ENCODE results near the gene CHMP2A. TPM values are rescaled to one million over a fixed set of nuclear protein-coding genes. Genes with fewer than 3 reads are reported as not detected.

Gene CHMP2A
- total RNA-seq, 2 donors from 2014 or later: 109 to 121 TPM

GRCh38 chr19:58573658-58574164, 18.8 kb upstream of the CHMP2A start:
- H3K27ac ChIP-seq: peak overlapping the region; percentile 98 to 99
- no peak for DNase-seq (ENCODE audit: low spot score)
- H3K27me3 ChIP-seq: no peaks in the 10 kb centered on the region
- peak overlapping the region; percentile 71 to 72 for H3K4me3 ChIP-seq
- peaks cover 0 to 19% of the 10 kb centered on the region in 2 donors for H3K4me1 ChIP-seq
- peaks cover 21% of the 10 kb centered on the region for H3K36me3 ChIP-seq
- TF ChIP-seq, protein P1, sequence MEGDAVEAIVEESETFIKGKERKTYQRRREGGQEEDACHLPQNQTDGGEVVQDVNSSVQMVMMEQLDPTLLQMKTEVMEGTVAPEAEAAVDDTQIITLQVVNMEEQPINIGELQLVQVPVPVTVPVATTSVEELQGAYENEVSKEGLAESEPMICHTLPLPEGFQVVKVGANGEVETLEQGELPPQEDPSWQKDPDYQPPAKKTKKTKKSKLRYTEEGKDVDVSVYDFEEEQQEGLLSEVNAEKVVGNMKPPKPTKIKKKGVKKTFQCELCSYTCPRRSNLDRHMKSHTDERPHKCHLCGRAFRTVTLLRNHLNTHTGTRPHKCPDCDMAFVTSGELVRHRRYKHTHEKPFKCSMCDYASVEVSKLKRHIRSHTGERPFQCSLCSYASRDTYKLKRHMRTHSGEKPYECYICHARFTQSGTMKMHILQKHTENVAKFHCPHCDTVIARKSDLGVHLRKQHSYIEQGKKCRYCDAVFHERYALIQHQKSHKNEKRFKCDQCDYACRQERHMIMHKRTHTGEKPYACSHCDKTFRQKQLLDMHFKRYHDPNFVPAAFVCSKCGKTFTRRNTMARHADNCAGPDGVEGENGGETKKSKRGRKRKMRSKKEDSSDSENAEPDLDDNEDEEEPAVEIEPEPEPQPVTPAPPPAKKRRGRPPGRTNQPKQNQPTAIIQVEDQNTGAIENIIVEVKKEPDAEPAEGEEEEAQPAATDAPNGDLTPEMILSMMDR (IDR thresholded peaks at IDR 0.05): no peak
- H3K9me3 ChIP-seq: no peaks in the 10 kb centered on the region

DNA sequence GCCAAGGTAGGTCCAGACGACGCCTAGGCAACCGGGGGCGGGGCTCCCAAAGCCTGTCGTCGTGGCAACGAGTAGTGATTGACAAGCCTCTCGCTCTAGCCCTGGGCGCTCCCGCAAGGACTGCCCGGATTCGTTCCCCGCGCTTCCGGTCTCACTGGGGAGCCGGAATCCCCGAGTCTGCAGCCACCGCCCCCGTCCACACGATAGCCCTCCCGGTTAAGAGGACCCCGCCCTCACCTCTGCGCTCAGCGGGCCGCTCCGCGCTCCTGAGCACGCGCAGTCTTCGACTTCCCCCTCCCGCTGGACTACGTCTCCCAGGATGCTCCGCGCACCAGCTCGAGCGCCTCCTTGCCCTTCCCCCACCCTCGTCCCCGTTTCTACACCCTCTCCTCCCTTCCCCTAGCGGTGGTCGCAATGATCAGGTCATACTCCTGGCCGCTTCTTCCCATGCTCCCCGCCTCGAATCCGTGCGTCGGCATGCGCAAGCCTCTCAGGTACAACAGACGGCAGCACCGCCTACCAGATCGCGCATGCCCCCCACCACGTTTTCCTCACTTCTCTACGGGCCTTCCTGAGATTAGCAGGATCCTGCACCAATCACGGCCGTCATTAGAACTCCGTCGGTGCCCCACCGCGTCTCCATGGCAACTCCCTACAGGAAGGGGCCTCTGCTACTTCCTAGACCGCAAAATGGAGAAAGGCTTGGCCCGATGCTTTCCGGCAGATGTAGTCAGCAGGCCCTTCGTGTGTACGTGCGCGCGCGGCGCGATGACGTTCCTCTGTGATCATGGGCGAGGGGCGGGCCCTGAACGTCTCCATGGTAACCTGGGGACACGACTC, 18.1 kb upstream of the CHMP2A start, which contains the start of gene MZF1:
TSS of gene MZF1 (minus strand) at position 518 of the 840 bp plus-strand sequence. CDS start 1,946 bp downstream, outside the sequence.
- Histone ChIP-seq H3K4me1 (peaks cover 0 to 19% of the 10 kb centered on the region in 2 donors), H3K27ac (peak within 1 kb of the TSS; percentile 98 to 99), H3K36me3 (peaks cover 21% of the 10 kb centered on the region), H3K4me3 (peak within 1 kb of the TSS; percentile 71 to 72), H3K9me3 (no peaks in the 10 kb centered on the region), H3K27me3 (no peaks in the 10 kb centered on the region)
- TF ChIP-seq, protein P1 (IDR thresholded peaks at IDR 0.05): peak in 1 of 2 donors; percentile 19
- peak; percentile 100 for DNase-seq (ENCODE audit: low spot score)

DNA sequence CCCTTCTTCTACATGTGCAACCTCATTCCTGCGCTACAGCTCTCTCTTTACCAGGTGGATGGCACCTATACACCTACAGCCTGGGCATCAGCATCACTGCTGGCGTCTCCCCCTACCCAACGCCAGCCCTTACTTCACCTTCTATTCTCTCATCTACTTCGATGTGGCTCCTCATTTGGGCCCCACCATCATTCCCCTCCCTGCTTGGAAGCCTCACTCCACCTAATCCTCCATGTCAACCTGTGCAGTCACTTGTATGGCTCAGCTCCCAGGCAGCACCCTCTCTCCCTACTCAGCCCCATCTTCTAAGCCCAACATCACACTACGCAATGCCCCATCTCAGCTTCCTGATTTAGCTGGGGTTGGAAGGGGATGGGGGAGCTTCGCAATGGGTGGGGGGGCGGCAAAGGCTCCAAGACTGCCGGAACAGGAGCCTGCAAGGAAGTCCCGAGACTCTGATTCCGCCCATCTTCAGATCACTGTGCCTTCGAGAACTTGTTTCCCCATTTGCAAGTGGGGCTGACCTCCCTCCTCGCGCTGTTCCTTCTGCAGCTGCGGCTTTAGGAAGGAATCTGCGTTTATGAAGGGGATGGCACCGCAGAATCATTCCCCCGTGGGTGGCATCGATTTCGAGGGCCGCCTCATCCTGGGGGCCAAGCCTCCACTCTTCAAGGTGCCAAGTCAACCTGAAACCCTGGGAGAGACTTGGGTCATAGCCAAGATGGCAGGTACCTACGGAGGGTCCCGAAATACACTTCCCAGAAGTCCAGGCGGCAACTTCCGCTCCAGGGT, 17.3 kb upstream of the CHMP2A start:
- Histone ChIP-seq H3K4me1 (peaks cover 0 to 19% of the 10 kb centered on the region in 2 donors), H3K27me3 (no peaks in the 10 kb centered on the region), H3K4me3 (peak overlapping the region; percentile 71 to 72), H3K9me3 (no peaks in the 10 kb centered on the region), H3K36me3 (peaks cover 21% of the 10 kb centered on the region), H3K27ac (peak overlapping the region; percentile 98 to 99)
- TF ChIP-seq, protein P1 (IDR thresholded peaks at IDR 0.05): no peak
- DNase-seq (ENCODE audit: low spot score): no peak

- H3K27me3 ChIP-seq: no peaks in the 10 kb centered on the region
- TF ChIP-seq, protein P1 (IDR thresholded peaks at IDR 0.05): no peak
- H3K4me3 ChIP-seq: no peak overlapping the region
These were observed 16.7 kb upstream of the CHMP2A start for GRCh38 chr19:58571575-58571947.

DNA sequence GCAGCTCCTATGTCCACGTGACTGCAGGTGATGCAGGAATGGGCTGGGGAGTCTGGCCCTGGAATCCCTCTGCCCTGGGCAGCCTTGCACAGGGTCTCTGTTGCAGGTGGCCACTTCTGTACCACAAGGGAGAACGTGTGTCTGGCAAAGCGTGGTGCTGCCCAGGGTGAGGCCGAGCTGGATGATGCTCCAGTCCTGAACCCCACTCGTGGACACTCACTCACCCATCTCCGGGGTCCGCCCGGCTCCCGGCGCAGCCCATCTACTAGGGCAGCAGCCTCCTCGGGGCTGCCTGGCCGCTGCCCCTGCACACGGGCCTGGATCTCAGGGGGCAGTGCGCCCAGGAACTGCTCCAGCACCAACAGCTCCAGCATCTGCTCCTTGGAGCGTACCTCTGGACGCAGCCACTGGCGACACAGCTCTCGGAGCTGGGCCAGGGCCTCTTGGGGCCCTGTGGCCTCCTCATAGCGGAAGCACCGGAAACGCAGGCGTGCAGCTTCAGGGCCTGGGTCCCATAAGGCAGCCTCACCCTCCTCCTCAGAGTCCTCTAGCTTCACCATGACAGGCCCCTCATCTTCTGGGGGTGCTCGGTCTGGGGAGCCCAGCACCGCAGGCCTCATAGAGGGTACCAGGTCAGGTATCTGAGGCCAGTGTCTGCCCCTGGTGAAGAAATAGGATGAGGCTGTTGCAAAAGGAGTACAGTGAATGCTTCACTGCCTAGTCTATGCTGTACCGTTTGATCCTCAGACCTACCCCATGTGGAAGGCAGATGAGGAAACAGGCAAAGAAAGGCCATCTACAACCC, 16.1 kb upstream of the CHMP2A start:
- Histone ChIP-seq H3K4me1 (peaks cover 0 to 19% of the 10 kb centered on the region in 2 donors), H3K36me3 (peaks cover 21% of the 10 kb centered on the region), H3K27ac (no peak overlapping the region), H3K4me3 (no peak overlapping the region), H3K27me3 (no peaks in the 10 kb centered on the region), H3K9me3 (no peaks in the 10 kb centered on the region)
- DNase-seq (ENCODE audit: low spot score): no peak
- TF ChIP-seq, protein P1 (IDR thresholded peaks at IDR 0.05): no peak

More at GRCh38 chr19:58571575-58571947, 16.7 kb upstream of the CHMP2A start:
- Histone ChIP-seq H3K9me3 (no peaks in the 10 kb centered on the region), H3K27ac (no peak overlapping the region), H3K36me3 (peaks cover 21% of the 10 kb centered on the region), H3K4me1 (peaks cover 0 to 19% of the 10 kb centered on the region in 2 donors)
- no peak for DNase-seq (ENCODE audit: low spot score)

All from right atrium auricular region (tissue), 2 donors.